HUES6 (cell line): ENCODE measurements around the gene REXO5.

Experiments used
- H3K27ac ChIP-seq: 2 replicates; pipeline ENCODE4 v1.7.0; 2013; ENCODE audit warnings: low read depth, mild to moderate bottlenecking, low read length, inconsistent platforms
- H3K27me3 ChIP-seq: 2 replicates; pipeline ENCODE4 v1.6.1; 2013; ENCODE audit warnings: low read length; ENCODE audit not compliant: control insufficient read depth, insufficient read depth
- H3K36me3 ChIP-seq: 2 replicates; pipeline ENCODE4 v1.6.1; 2013; ENCODE audit warnings: low read length; ENCODE audit not compliant: control insufficient read depth, insufficient read depth
- H3K4me1 ChIP-seq: 2 replicates; pipeline ENCODE4 v1.6.1; 2013; ENCODE audit warnings: low read length; ENCODE audit not compliant: control insufficient read depth, insufficient read depth
- H3K4me3 ChIP-seq: 2 replicates; pipeline ENCODE4 v1.5.1; 2013; ENCODE audit warnings: low read depth, low read length
- H3K9ac ChIP-seq: one replicate; pipeline ENCODE4 v1.6.1; 2013; ENCODE audit warnings: mild to moderate bottlenecking, low read length
- H3K9me3 ChIP-seq: 2 replicates; pipeline ENCODE4 v1.6.1; 2013; ENCODE audit warnings: low read depth, low read length; ENCODE audit not compliant: control insufficient read depth, insufficient read depth

The REXO5 gene

GRCh38 chr16:20889625-20890275 is 83.4 kb downstream of the REXO5 start:
- Histone ChIP-seq H3K27ac (no peak overlapping the region), H3K9ac (no peak overlapping the region), H3K4me1 (peaks cover 10% of the 10 kb centered on the region), H3K9me3 (no peaks in the 10 kb centered on the region), H3K27me3 (no peaks in the 10 kb centered on the region), H3K4me3 (peak overlapping the region; percentile 27; the same call in 1 of the 2 replicates), H3K36me3 (peaks cover 9% of the 10 kb centered on the region; the same call in 1 of the 2 replicates)

GRCh38 chr16:20894388-20894787 is 88.1 kb downstream of the REXO5 start:
- Histone ChIP-seq H3K9me3 (no peaks in the 10 kb centered on the region), H3K27me3 (no peaks in the 10 kb centered on the region), H3K27ac (no peak overlapping the region), H3K9ac (no peak overlapping the region), H3K4me1 (peaks cover 18% of the 10 kb centered on the region), H3K36me3 (peaks cover 26% of the 10 kb centered on the region), H3K4me3 (no peak overlapping the region)

DNA sequence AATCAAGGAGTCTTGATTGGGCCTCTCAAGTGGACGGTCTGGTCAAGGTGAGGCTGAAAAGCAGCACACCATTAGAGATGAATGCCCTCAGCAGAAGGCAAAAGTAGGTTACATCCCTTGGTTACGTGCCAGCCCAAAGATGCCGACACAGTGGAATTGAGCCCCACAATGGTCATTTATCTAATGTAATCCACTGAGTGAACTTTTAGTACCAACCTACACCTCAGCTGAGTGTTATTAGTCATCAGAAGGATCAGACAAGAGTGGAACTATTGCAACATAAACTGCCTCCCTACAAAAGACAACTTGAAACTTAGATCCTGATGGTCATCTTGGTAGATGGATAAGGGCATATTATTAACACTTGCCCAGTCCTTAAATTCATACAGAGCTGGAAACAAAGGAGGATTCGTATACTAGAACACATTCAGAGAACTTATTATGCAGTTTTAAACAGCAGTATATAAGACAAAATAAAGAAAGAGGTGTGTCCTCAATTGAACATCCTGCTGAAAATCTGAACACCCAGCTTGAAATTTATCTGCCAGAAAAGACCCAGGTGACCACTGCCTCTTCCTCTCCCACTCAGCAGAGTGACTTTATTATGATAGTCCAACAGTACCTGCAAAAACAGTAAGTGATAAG is 91.0 kb downstream of the REXO5 start:
- Histone ChIP-seq H3K9me3 (no peaks in the 10 kb centered on the region), H3K4me3 (no peak overlapping the region), H3K4me1 (peaks cover 14% of the 10 kb centered on the region; the same call in 1 of the 2 replicates), H3K27me3 (no peaks in the 10 kb centered on the region), H3K9ac (no peak overlapping the region), H3K36me3 (peaks cover 24% of the 10 kb centered on the region), H3K27ac (no peak overlapping the region)

DNA sequence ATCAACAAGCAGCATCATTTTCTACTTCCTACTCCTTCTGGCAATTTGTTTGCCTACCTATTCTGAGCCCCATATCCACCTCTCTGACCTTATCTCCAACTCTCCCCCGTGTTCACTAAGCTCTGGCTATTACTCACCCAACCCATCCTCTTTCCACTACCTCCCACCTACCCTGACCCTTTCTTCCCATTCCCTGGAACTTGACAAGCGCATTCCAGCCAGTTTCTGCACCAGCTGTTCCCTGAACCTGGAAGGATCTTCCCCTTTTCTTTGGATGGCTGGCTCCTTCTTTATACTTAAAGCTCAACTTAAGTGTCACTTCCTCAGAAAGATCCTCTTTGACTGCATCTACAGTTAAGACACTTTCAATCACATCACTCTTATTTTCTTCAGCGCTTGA is 91.6 kb downstream of the REXO5 start:
- peaks cover 14% of the 10 kb centered on the region; the same call in 1 of the 2 replicates for H3K4me1 ChIP-seq
- no peak overlapping the region for H3K27ac ChIP-seq
- no peaks in the 10 kb centered on the region for H3K9me3 ChIP-seq
- peaks cover 19% of the 10 kb centered on the region for H3K36me3 ChIP-seq
- peak overlapping the region; percentile 97; the same call in 1 of the 2 replicates for H3K4me3 ChIP-seq
- no peaks in the 10 kb centered on the region for H3K27me3 ChIP-seq
- no peak overlapping the region for H3K9ac ChIP-seq

DNA sequence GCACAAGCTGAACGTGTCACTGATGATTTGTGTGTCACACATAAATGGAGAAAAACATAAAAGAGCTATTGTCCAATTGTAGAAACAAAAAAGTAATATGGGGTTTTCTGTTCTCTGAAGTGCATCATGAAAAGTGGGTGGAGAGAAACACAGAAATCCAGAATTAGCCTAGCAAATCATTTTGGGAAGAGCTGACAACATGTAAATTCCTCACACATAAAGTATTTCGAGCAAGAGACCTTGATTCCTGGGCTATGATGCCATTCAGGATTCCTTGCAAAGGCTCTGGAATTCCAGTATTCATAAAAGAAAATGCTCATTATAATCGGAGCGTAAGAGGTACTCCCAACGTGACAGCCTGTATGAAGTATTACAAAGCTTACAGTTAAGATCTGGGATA is 92.7 kb downstream of the REXO5 start:
- H3K27ac ChIP-seq = no peak overlapping the region
- H3K4me3 ChIP-seq = peak overlapping the region; percentile 97

More for the DNA sequence above, 92.7 kb downstream of the REXO5 start:
- H3K27me3 ChIP-seq = no peaks in the 10 kb centered on the region
- no peaks in the 10 kb centered on the region for H3K9me3 ChIP-seq
- H3K9ac ChIP-seq = peak overlapping the region; percentile 81
- peaks cover 17% of the 10 kb centered on the region for H3K36me3 ChIP-seq
- H3K4me1 ChIP-seq = peaks cover 14% of the 10 kb centered on the region; the same call in 1 of the 2 replicates
